GM18511 (cell line): ENCODE results near the gene NACC2.
"Not testable (repeated sequence)": the region's sequence is repeated elsewhere in the genome, so short reads cannot be mapped to it uniquely, and the experiment has no call there.

Experiments used
- ATAC-seq: cut with Tn5 transposase; IDR thresholded peaks from one replicate; pipeline ENCODE4 v1.9.1; 2021; ENCODE audit warnings: mild to moderate bottlenecking, moderate library complexity; ENCODE audit not compliant: unreplicated experiment

NACC2 gene

GRCh38 chr9:136111190-136111589, 16.1 kb upstream of the NACC2 start:
- ATAC-seq, result no peak

GRCh38 chr9:136110082-136111061, 15.3 kb upstream of the NACC2 start:
- ATAC-seq, result no peak

GRCh38 chr9:136109351-136110081, 14.4 kb upstream of the NACC2 start:
- ATAC-seq, result peak; percentile 80

GRCh38 chr9:136108648-136109266, 13.7 kb upstream of the NACC2 start:
- no peak for ATAC-seq

- no peak for ATAC-seq
These were observed 13.0 kb upstream of the NACC2 start for GRCh38 chr9:136107953-136108647.

- no peak for ATAC-seq
These were observed 12.3 kb upstream of the NACC2 start for GRCh38 chr9:136107155-136107952.

- no peak for ATAC-seq
These were observed 10.5 kb upstream of the NACC2 start for GRCh38 chr9:136105398-136106135.

- ATAC-seq, result no peak
These were observed 9.8 kb upstream of the NACC2 start for GRCh38 chr9:136104916-136105315.

- ATAC-seq, result no peak
These were observed 9.4 kb upstream of the NACC2 start for GRCh38 chr9:136104488-136104800.

GRCh38 chr9:136103651-136104487, 8.8 kb upstream of the NACC2 start:
- ATAC-seq, result no peak

GRCh38 chr9:136101615-136102074, 6.6 kb upstream of the NACC2 start:
- ATAC-seq, result not testable (repeated sequence)

GRCh38 chr9:136100700-136101614, 5.9 kb upstream of the NACC2 start:
- ATAC-seq, result no peak

GRCh38 chr9:136099542-136099941, 4.5 kb upstream of the NACC2 start:
- no peak for ATAC-seq

GRCh38 chr9:136098844-136099243, 3.8 kb upstream of the NACC2 start:
- no peak for ATAC-seq

GRCh38 chr9:136098210-136098609, 3.1 kb upstream of the NACC2 start:
- ATAC-seq, result no peak

- no peak for ATAC-seq
These were observed 1.5 kb upstream of the NACC2 start for GRCh38 chr9:136096505-136097001.
